Germinal center (tissue), 1 donor: Measurements from ENCODE around the gene UQCRH.

Experiments used
- DNase-seq: peaks from one replicate; pipeline ENCODE4 v3.0.0; 2012; ENCODE audit warnings: mixed read lengths, low spot score

The UQCRH gene

GRCh38 chr1:46303038-46303871 is at the start of gene UQCRH, which contains the start of gene LRRC41:
UQCRH (plus strand) TSS chr1:46303698; CDS start chr1:46303767, 69 bp downstream.
LRRC41 (minus strand) TSS chr1:46303616; CDS start chr1:46303322, 294 bp downstream.
- peak; percentile 89 for DNase-seq

GRCh38 chr1:46254668-46255067 is 48.8 kb upstream of the UQCRH start:
- DNase-seq: no peak

- DNase-seq: no peak
These were observed 47.0 kb upstream of the UQCRH start for GRCh38 chr1:46256523-46256922.

GRCh38 chr1:46262508-46262907 is 41.0 kb upstream of the UQCRH start:
- no peak for DNase-seq

GRCh38 chr1:46263146-46263545 is 40.4 kb upstream of the UQCRH start:
- DNase-seq: no peak

- DNase-seq: no peak
These were observed 34.9 kb upstream of the UQCRH start for GRCh38 chr1:46268578-46268977.

- DNase-seq: no peak
These were observed 29.1 kb upstream of the UQCRH start for GRCh38 chr1:46274225-46275029.

GRCh38 chr1:46275030-46275337 is 28.5 kb upstream of the UQCRH start:
- DNase-seq: no peak

- no peak for DNase-seq
These were observed 25.7 kb upstream of the UQCRH start for GRCh38 chr1:46277658-46278373.

- no peak for DNase-seq
These were observed 24.7 kb upstream of the UQCRH start for GRCh38 chr1:46278807-46279206.

GRCh38 chr1:46280092-46280491 is 23.4 kb upstream of the UQCRH start:
- no peak for DNase-seq

- no peak for DNase-seq
These were observed 22.5 kb upstream of the UQCRH start for GRCh38 chr1:46281021-46281420.

- no peak for DNase-seq
These were observed 19.4 kb upstream of the UQCRH start for GRCh38 chr1:46284058-46284457.

- no peak for DNase-seq
These were observed 18.6 kb upstream of the UQCRH start for GRCh38 chr1:46284597-46285564.

- no peak for DNase-seq
These were observed 17.6 kb upstream of the UQCRH start for GRCh38 chr1:46285730-46286477.

- no peak for DNase-seq
These were observed 14.9 kb upstream of the UQCRH start for GRCh38 chr1:46288485-46289133.

GRCh38 chr1:46289134-46289494 is 14.4 kb upstream of the UQCRH start:
- no peak for DNase-seq

- no peak for DNase-seq
These were observed 13.5 kb upstream of the UQCRH start for GRCh38 chr1:46289976-46290375.

GRCh38 chr1:46295306-46295705 is 8.2 kb upstream of the UQCRH start:
- DNase-seq: no peak

- no peak for DNase-seq
These were observed 5.1 kb upstream of the UQCRH start for GRCh38 chr1:46298387-46298786.
